Psoas muscle (tissue), 8 donors: ENCODE measurements around the gene SLC24A3. TPM values are rescaled to one million over a fixed set of nuclear protein-coding genes. Genes with fewer than 3 reads are reported as not detected.

ENCODE experiments used
- ATAC-seq, 4 donors: fragments of 200-7000 bp; cut with Tn5 transposase; one replicate each; pipeline ENCODE4 v1.9.1; 2020; ENCODE audit warnings: moderate library complexity in 3 of 4, mild to moderate bottlenecking in 2 of 4
- DNase-seq, 2 donors: peaks; one replicate each; pipeline ENCODE4 v3.0.0-alpha.2; 2020
- H3K27ac ChIP-seq: fragments of 200-600 bp; one replicate; pipeline ENCODE4 v1.8.0; 2022
- H3K27me3 ChIP-seq, 3 donors: fragments of 200-600 bp in 1 of 3; one replicate each; pipeline versions ENCODE4 v1.6.1 to v1.8.0; 2013 to 2022; ENCODE audit warnings: low read length in 2 of 3, mild to moderate bottlenecking in 2 of 3, moderate library complexity in 1 of 3; ENCODE audit not compliant: insufficient read depth in 3 of 3
- H3K36me3 ChIP-seq, 2 donors: fragments of 200-600 bp in 1 of 2; one replicate each; pipeline versions ENCODE4 v1.6.1 to v1.8.0; 2013 to 2022; ENCODE audit warnings: low read depth in 1 of 2, mild to moderate bottlenecking in 1 of 2, moderate library complexity in 1 of 2; ENCODE audit not compliant: insufficient read depth in 1 of 2
- H3K4me1 ChIP-seq: fragments of 200-600 bp; one replicate; pipeline ENCODE4 v1.8.0; 2022
- H3K4me3 ChIP-seq: fragments of 200-600 bp; one replicate; pipeline ENCODE4 v1.8.0; 2022; ENCODE audit warnings: mild to moderate bottlenecking
- H3K9me3 ChIP-seq: fragments of 200-600 bp; one replicate; pipeline ENCODE4 v1.8.0; 2022
- WGBS, 3 donors: extraction: QIAGEN DNeasy Blood & Tissue Kit; methylation state at CpG; one replicate each; pipeline versions ENCODE4 v1.1.6 to v1.1.7; 2013; 5-methylcytosine and 5-hydroxymethylcytosine counted together
- intact Hi-C, 2 donors: fragments of 100-400 bp; cut with DNase I; formaldehyde crosslinking; loops; one replicate each; pipeline versions ENCODE4 v1.11.0 to v1.14.2; 2022
- polyA plus RNA-seq, 3 donors: library from polyadenylated mRNA; stranded (reverse); fragments of 200-250 nt; gene quantifications; one replicate each; pipeline ENCODE4 v1.2.3, GENCODE V29; 2013
- total RNA-seq, 4 donors: library from RNA; stranded (reverse); fragmentation: NEBNext Ultra II Directional in 2 of 4; extraction: Animal tissue kit (Norgen Biotek cat#: 25700) in 2 of 4; gene quantifications; one replicate each; pipeline versions ENCODE4 v1.2.1 to v1.2.4, GENCODE V29; 2021 to 2023
- TF ChIP-seq, protein P1 (sequence below): fragments of 200-600 bp; IDR thresholded peaks from one replicate; pipeline ENCODE4 v1.8.0; 2022; ENCODE audit warnings: antibody characterized with exemption
- donor health status: healthy with polysubstance abuse.
- donor health status: DM: no; HTN: no; CAD: no; lungs with moderate emphysema.
- donor health status: Bipolar disorder and iron deficiency.
- donor health status: healthy.
- donor health status: DM: yes; HTN: yes; CAD: no.
- donor health status: DM: no; HTN: no; CAD: no.
- donor health status: DM: no; HTN: no; CAD: no.
- donor health status: DM: yes; HTN: yes; CAD: no.

The SLC24A3 gene
- total and polyA plus RNA-seq, 7 donors: 3.0 to 24.4 (median 8.2) TPM

GRCh38 chr20:19543101-19543500, 330.7 kb downstream of the SLC24A3 start:
- WGBS, 3 donors: 60 to 76% (median 63%) methylated on average over 6 of the region's 6 CpGs
- Histone ChIP-seq H3K4me1 (peaks cover 27% of the 10 kb centered on the region), H3K36me3 (no peaks in the 10 kb centered on the region), H3K27ac (no peak overlapping the region), H3K9me3 (no peaks in the 10 kb centered on the region), H3K4me3 (no peak overlapping the region), H3K27me3 (no peaks in the 10 kb centered on the region)
- intact Hi-C loops: no loop called here
- DNase-seq (no peak), ATAC-seq (no peak)
- TF ChIP-seq, protein P1, sequence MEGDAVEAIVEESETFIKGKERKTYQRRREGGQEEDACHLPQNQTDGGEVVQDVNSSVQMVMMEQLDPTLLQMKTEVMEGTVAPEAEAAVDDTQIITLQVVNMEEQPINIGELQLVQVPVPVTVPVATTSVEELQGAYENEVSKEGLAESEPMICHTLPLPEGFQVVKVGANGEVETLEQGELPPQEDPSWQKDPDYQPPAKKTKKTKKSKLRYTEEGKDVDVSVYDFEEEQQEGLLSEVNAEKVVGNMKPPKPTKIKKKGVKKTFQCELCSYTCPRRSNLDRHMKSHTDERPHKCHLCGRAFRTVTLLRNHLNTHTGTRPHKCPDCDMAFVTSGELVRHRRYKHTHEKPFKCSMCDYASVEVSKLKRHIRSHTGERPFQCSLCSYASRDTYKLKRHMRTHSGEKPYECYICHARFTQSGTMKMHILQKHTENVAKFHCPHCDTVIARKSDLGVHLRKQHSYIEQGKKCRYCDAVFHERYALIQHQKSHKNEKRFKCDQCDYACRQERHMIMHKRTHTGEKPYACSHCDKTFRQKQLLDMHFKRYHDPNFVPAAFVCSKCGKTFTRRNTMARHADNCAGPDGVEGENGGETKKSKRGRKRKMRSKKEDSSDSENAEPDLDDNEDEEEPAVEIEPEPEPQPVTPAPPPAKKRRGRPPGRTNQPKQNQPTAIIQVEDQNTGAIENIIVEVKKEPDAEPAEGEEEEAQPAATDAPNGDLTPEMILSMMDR: no peak

GRCh38 chr20:19544684-19545083, 332.2 kb downstream of the SLC24A3 start:
- no peak overlapping the region for H3K27ac ChIP-seq
- no peak overlapping the region for H3K4me3 ChIP-seq
- DNase-seq: no peak
- H3K4me1 ChIP-seq: peaks cover 12% of the 10 kb centered on the region
- H3K9me3 ChIP-seq: no peaks in the 10 kb centered on the region
- ATAC-seq: no peak
- TF ChIP-seq, protein P1: no peak
- no peaks in the 10 kb centered on the region for H3K36me3 ChIP-seq
- WGBS, 3 donors: 88 to 91% (median 91%) methylated on average over 7 of the region's 7 CpGs
- intact Hi-C loops: no loop called here
- no peaks in the 10 kb centered on the region for H3K27me3 ChIP-seq

GRCh38 chr20:19546648-19547047, 334.2 kb downstream of the SLC24A3 start:
- Histone ChIP-seq H3K36me3 (no peaks in the 10 kb centered on the region), H3K27me3 (no peaks in the 10 kb centered on the region), H3K4me1 (peaks cover 12% of the 10 kb centered on the region), H3K4me3 (no peak overlapping the region), H3K9me3 (no peaks in the 10 kb centered on the region), H3K27ac (no peak overlapping the region)
- TF ChIP-seq, protein P1: no peak
- ATAC-seq: no peak
- 90 to 95% (median 95%) methylated on average over 2 of the region's 2 CpGs for WGBS, 3 donors
- DNase-seq: no peak
- intact Hi-C loops: no loop called here

DNA sequence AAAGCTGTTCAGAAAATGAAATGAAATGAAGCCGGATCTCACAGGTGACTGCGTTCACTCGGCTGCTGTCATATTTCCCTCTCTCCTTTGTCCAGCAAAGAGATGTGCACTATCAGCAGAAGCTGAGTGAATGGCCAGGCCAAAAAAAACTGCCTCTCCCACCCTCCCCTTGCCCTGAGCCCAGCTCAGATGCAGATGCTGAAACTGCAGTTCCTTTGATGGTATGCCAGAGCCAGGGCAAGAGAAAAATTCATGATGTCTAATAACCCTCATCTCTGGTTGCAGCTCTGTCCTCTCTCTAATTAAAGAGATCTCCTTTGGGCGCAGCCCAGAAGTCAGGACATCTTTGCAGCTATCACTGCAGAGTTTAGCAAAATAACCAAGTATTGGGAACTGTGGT, 335.1 kb downstream of the SLC24A3 start:
- peaks cover 21% of the 10 kb centered on the region for H3K4me1 ChIP-seq
- DNase-seq: no peak
- 24 to 37% (median 25%) methylated on average over 4 of the region's 4 CpGs for WGBS, 3 donors

DNA sequence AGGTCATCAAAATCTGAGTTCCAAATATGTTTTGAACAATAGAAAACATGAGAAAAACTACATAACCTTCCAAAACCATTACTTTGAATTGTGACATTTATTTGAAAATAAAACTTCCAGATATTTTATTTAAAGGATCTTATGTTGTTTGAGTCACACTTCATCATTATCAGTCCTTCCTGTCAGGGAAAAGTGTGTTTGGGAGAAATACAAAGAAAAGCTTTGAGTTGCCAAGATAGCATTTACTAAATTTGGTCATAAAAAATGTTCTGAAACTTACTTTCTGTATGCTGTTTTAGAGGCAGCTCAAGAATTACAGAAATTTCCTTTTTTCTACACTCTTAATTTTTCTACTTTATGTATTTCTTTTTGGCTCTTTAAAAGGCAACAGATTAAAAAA, 337.5 kb downstream of the SLC24A3 start:
- DNase-seq (no peak), ATAC-seq (no peak)
- Histone ChIP-seq H3K4me1 (peaks cover 23% of the 10 kb centered on the region), H3K36me3 (no peaks in the 10 kb centered on the region), H3K27ac (no peak overlapping the region), H3K27me3 (no peaks in the 10 kb centered on the region), H3K4me3 (no peak overlapping the region), H3K9me3 (no peaks in the 10 kb centered on the region)
- intact Hi-C loops: no loop called here
- TF ChIP-seq, protein P1: no peak

More for the DNA sequence above, 335.1 kb downstream of the SLC24A3 start:
- Histone ChIP-seq H3K27ac (no peak overlapping the region), H3K36me3 (no peaks in the 10 kb centered on the region), H3K9me3 (no peaks in the 10 kb centered on the region), H3K4me3 (no peak overlapping the region), H3K27me3 (no peaks in the 10 kb centered on the region)
- TF ChIP-seq, protein P1: no peak
- intact Hi-C loops: no loop called here
- ATAC-seq: no peak
